Activated CD4-positive, alpha-beta T cell treated with anti-CD3 and anti-CD28 coated beads, Interleukin-2, amount 10 ng/mL, durations not matched to agents 7 days and 5 days (primary cell): ENCODE data around the gene HAUS6. TPM values are rescaled to one million over a fixed set of nuclear protein-coding genes. Genes with fewer than 3 reads are reported as not detected.

Source experiments
- CTCF ChIA-PET: fragments of 350-600 bp; sonication (Branson Sonifier 250); formaldehyde crosslinking; loops from one replicate; lab custom pipeline; 2021; ENCODE audit warnings: antibody characterized with exemption; lab: Charles Lee
- POLR2A ChIA-PET: fragments of 350-600 bp; sonication (Branson Sonifier 250); formaldehyde crosslinking; loops from one replicate; lab custom pipeline; 2021; ENCODE audit warnings: antibody characterized with exemption; lab: Charles Lee
- DNase-seq: peaks from one replicate; pipeline ENCODE4 v3.0.0-alpha.2; 2020
- H3K27ac Mint-ChIP-seq: one replicate; pipeline ENCODE4 v1.8.0; 2021; ENCODE audit warnings: mild to moderate bottlenecking, moderate library complexity, mixed read lengths
- H3K27me3 Mint-ChIP-seq: one replicate; pipeline ENCODE4 v1.8.0; 2021; ENCODE audit warnings: mixed read lengths
- H3K36me3 Mint-ChIP-seq: one replicate; pipeline ENCODE4 v1.8.0; 2021; ENCODE audit warnings: low read depth, mixed read lengths
- H3K4me1 Mint-ChIP-seq: one replicate; pipeline ENCODE4 v1.8.0; 2021; ENCODE audit warnings: mixed read lengths
- H3K4me3 Mint-ChIP-seq: one replicate; pipeline ENCODE4 v1.8.0; 2021; ENCODE audit warnings: mild to moderate bottlenecking, moderate library complexity, mixed read lengths
- H3K9me3 Mint-ChIP-seq: one replicate; pipeline ENCODE4 v1.8.0; 2021; ENCODE audit warnings: mixed read lengths
- total RNA-seq, 2 experiments: library from RNA; stranded (reverse); gene quantifications; one replicate each; pipeline ENCODE4 v1.2.3, GENCODE V29; 2021

The HAUS6 gene
- total RNA-seq, 2 experiments from 2014 or later = 25.0 to 26.2 TPM

DNA sequence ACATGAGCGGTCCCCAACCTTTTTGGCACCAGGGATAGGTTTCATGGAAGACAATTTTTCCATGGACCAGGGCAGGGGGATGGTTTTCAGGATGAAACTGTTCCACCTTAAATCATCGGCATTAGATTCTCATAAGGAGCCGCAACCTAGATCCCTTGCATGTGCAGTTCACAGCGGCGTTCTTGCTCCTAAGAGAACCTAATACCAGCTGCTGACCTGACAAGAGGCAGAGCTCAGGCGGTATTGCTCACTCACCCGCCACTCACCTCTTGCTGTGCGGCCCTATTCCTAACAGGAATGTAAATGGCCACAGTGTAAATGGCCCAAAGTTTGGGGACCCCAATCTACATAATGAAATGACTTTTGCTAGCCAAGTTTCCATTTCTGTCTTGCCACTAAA, 27.7 kb upstream of the HAUS6 start:
- no peak overlapping the region for H3K4me3 Mint-ChIP-seq
- no peak for DNase-seq
- CTCF ChIA-PET = interaction anchor here (1.2 to 2.1 kb wide), 5 partner anchors 11 to 102 kb away, joined by 3 to 5 read pairs (median 4); no protein-coding TSS in a partner anchor
- H3K9me3 Mint-ChIP-seq = no peaks in the 10 kb centered on the region
- H3K27me3 Mint-ChIP-seq = no peaks in the 10 kb centered on the region
- H3K36me3 Mint-ChIP-seq = peaks cover 11% of the 10 kb centered on the region
- POLR2A ChIA-PET = no interaction called here
- H3K4me1 Mint-ChIP-seq = peaks cover 48% of the 10 kb centered on the region
- no peak overlapping the region for H3K27ac Mint-ChIP-seq

DNA sequence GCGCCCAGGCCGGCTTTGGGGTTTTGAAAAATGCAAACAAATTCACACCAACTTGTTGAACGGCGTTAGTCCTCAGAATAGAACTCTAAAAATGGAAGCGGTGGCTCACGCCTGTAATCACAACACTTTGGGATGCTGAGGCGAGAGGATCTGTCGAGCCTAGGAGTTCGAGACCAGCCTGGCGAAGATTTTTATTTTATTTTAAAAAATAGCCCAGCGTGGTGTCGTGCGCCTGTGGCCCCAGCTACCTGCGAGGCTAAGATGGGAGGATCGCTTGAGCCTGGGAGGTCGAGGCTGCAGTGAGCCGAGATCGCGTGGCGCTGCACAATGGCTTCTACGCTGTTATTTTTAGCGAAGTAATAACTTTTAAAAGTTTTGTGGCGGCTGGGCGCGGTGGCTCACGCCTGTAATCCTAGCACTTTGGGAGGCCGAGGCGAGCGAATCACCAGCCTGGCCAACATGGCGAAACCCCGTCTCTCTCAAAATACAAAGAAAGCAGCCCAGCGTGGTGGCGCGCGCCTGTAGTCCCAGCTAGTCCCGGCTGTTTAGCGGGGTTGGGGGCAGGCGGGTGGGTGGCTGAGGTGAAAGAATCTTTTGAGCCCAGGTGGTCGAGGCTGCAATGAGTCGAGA, 25.3 kb upstream of the HAUS6 start:
- Mint-ChIP-seq H3K36me3 (peaks cover 31% of the 10 kb centered on the region), H3K4me3 (peak overlapping the region; percentile 93), H3K4me1 (peaks cover 63% of the 10 kb centered on the region), H3K9me3 (no peaks in the 10 kb centered on the region), H3K27ac (peak overlapping the region; percentile 99), H3K27me3 (no peaks in the 10 kb centered on the region)
- peak; percentile 29 for DNase-seq
- ChIA-PET POLR2A (no interaction called here), CTCF (interaction anchor here (0.6 to 1.3 kb wide), 2 partner anchors 14 to 203 kb away, joined by 3 to 4 read pairs; no protein-coding TSS in a partner anchor)

GRCh38 chr9:19124430-19124793, 21.7 kb upstream of the HAUS6 start:
- H3K9me3 Mint-ChIP-seq = no peaks in the 10 kb centered on the region
- ChIA-PET POLR2A (interaction anchor here (0.6 kb wide), 1 partner anchor 51 kb away, joined by 3 read pairs; no protein-coding TSS in a partner anchor), CTCF (interaction anchor here (1.0 to 2.8 kb wide), 6 partner anchors 9 to 333 kb away, joined by 3 to 9 read pairs (median 4); no protein-coding TSS in a partner anchor)
- peaks cover 57% of the 10 kb centered on the region for H3K4me1 Mint-ChIP-seq
- H3K36me3 Mint-ChIP-seq = peaks cover 58% of the 10 kb centered on the region
- no peak for DNase-seq
- H3K27ac Mint-ChIP-seq = peak overlapping the region; percentile 78
- H3K27me3 Mint-ChIP-seq = no peaks in the 10 kb centered on the region
- peak overlapping the region; percentile 93 for H3K4me3 Mint-ChIP-seq

DNA sequence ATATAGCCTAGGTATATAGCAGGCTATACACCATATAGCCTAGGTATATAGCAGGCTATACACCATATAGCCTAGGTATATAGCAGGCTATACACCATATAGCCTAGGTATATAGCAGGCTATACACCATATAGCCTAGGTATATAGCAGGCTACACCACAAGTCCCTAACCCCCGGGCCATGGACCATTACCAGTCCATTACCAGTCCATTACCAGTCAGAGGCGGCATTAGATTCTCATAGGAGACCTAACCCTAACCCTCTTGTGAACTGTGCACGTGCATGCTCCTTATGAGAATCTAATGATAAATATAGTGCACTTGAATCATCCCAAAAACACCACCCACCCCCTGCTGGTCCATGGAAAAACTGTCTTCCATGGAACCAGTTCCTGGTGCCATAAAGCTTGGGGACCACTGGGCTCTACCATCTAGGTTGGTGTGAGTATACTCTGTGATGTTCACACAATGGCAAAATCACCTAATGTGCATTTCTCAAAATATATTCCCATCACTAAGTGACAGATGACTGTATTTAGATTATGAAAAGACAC, 19.9 kb upstream of the HAUS6 start:
- Mint-ChIP-seq H3K27me3 (no peaks in the 10 kb centered on the region), H3K27ac (no peak overlapping the region), H3K9me3 (no peaks in the 10 kb centered on the region), H3K36me3 (peaks cover 75% of the 10 kb centered on the region), H3K4me1 (peaks cover 46% of the 10 kb centered on the region), H3K4me3 (no peak overlapping the region)
- CTCF ChIA-PET = interaction anchor here (1.9 kb wide), 1 partner anchor 9 kb away, joined by 8 read pairs; no protein-coding TSS in a partner anchor
- POLR2A ChIA-PET = interaction anchor here (0.6 kb wide), 1 partner anchor 66 kb away, joined by 6 read pairs; no protein-coding TSS in a partner anchor
- no peak for DNase-seq

DNA sequence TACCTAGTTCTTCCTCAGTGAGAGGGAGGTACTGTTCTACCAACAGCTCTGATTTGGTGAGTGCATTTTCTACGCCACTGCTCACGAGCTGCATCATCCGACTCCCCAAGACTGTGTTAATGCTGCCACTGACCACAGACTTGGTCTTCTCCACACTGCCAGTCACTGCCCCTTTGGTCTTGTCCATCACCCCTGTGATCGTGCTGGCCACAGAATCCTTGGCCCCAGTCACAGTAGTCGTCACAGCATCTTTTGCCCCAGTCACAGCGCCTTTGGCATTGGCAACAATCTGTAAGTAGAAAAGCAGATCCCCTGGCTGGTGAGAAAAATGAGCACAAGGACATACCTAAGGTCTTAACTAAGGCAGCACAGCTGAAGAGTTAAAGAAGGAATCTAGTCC, 18.2 kb upstream of the HAUS6 start:
- ChIA-PET CTCF (interaction anchor here (0.9 to 1.8 kb wide), 3 partner anchors 10 to 17 kb away, joined by 3 to 5 read pairs (median 5); no protein-coding TSS in a partner anchor), POLR2A (no interaction called here)
- no peaks in the 10 kb centered on the region for H3K9me3 Mint-ChIP-seq
- H3K4me3 Mint-ChIP-seq = no peak overlapping the region
- H3K36me3 Mint-ChIP-seq = peaks cover 84% of the 10 kb centered on the region
- H3K27me3 Mint-ChIP-seq = no peaks in the 10 kb centered on the region
- H3K27ac Mint-ChIP-seq = no peak overlapping the region
- no peak for DNase-seq
- peaks cover 38% of the 10 kb centered on the region for H3K4me1 Mint-ChIP-seq

- Mint-ChIP-seq H3K27ac (no peak overlapping the region), H3K9me3 (no peaks in the 10 kb centered on the region), H3K27me3 (no peaks in the 10 kb centered on the region), H3K4me1 (peaks cover 28% of the 10 kb centered on the region), H3K36me3 (peaks cover 84% of the 10 kb centered on the region), H3K4me3 (no peak overlapping the region)
- ChIA-PET CTCF (interaction anchor here (0.7 to 2.0 kb wide), 3 partner anchors 14 to 37 kb away, joined by 3 to 5 read pairs (median 5); no protein-coding TSS in a partner anchor), POLR2A (no interaction called here)
- no peak for DNase-seq
These were observed 17.2 kb upstream of the HAUS6 start for GRCh38 chr9:19119801-19120440.

DNA sequence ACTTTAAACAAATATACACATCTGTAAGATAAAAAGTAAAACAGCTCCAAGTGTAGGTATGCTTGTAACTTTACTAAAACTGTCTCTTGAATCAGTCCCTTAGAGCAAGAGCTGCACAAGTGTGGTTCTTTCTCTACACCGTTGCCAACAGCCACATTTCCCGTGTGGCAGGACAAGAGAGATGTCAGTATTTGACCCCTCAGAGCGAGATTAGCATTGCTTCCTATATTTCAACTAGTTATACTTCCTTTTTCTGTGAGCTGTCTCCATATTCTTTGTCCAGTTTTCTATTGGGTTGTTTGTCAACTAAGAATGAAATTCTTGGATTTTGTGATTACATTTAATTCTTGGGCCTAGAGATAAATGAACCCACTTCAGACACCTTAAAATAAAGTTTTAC, 16.5 kb upstream of the HAUS6 start:
- POLR2A ChIA-PET = no interaction called here
- H3K4me1 Mint-ChIP-seq = peaks cover 21% of the 10 kb centered on the region
- no peak overlapping the region for H3K4me3 Mint-ChIP-seq
- H3K27me3 Mint-ChIP-seq = no peaks in the 10 kb centered on the region
- CTCF ChIA-PET = interaction anchor here (1.8 to 2.0 kb wide), 2 partner anchors 15 kb away, joined by 5 read pairs; no protein-coding TSS in a partner anchor
- no peak overlapping the region for H3K27ac Mint-ChIP-seq
- no peaks in the 10 kb centered on the region for H3K9me3 Mint-ChIP-seq
- peaks cover 83% of the 10 kb centered on the region for H3K36me3 Mint-ChIP-seq
- DNase-seq = no peak

DNA sequence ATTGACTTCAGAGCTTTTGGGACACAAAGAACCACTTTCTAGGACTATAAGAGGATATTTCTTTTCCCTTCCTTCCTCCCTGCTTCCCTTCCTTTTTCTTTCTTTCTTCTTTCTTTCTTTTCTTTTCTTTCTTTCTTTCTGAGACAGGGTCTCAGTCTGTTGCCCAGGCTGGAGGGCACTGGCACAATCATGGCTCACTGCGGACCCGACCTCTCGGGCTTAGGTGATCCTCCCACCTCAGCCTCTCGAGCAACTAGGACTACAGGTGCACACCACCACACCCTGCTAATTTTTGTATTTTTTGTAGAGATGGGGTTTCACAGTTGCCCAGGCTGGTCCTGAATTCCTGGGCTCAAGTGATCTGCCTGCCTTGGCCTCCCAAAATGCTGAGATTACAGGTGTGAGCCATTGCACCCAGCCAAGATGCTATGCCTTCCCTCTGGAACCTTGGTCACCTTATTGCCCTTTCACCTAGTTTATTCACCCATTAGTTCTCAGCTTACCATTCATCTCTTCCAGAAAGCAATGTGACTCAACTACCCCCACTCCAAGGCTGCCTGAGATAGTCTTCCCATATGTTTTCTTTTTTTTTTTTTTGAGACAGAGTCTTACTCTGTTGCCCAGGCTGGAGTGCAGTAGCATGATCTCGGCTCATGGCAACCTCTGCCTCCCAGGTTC, 14.5 kb upstream of the HAUS6 start:
- Mint-ChIP-seq H3K9me3 (no peaks in the 10 kb centered on the region), H3K27ac (peak overlapping the region; percentile 6), H3K36me3 (peaks cover 66% of the 10 kb centered on the region), H3K4me1 (peaks cover 7% of the 10 kb centered on the region), H3K4me3 (no peak overlapping the region), H3K27me3 (no peaks in the 10 kb centered on the region)
- no peak for DNase-seq
- ChIA-PET POLR2A (no interaction called here), CTCF (interaction anchor here (0.8 to 1.3 kb wide), 2 partner anchors 38 to 57 kb away, joined by 4 read pairs; no protein-coding TSS in a partner anchor)

DNA sequence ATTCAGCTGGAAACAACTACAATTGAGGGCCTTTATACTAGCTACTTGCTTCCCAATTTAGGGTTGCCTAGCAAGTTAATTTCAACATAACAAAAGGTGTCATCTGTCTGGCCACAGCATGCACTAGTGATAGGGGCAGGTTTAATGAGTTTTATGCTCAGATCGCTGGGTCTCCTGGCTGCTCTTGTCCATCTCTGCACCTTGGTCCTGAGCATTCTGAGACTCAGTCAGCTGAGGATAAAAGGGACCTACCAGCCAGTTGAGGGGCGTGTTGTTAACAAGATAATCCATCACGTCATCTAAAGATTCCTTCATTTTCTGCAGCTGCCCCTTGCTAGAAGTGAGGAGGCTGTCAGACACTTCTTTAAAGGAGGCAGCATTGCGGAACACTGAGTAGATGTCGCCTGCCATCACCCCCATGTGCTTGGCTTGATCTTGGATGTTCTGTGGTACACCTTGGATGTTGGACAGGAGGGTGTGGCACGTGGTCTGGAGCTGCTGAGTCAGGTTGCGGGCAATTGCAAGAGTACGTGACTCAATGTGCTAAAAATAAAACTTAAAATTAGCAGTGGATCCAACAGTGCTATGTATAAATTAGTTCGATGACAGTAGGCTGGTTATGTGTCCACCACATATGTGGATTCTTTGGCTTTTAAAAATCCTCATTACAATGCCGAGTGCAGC, 13.5 kb upstream of the HAUS6 start:
- Mint-ChIP-seq H3K27ac (no peak overlapping the region), H3K27me3 (no peaks in the 10 kb centered on the region), H3K4me1 (peaks cover 7% of the 10 kb centered on the region), H3K4me3 (no peak overlapping the region), H3K36me3 (peaks cover 64% of the 10 kb centered on the region), H3K9me3 (no peaks in the 10 kb centered on the region)
- ChIA-PET POLR2A (no interaction called here), CTCF (interaction anchor here (0.8 to 1.3 kb wide), 2 partner anchors 39 to 58 kb away, joined by 4 read pairs; no protein-coding TSS in a partner anchor)
- no peak for DNase-seq

DNA sequence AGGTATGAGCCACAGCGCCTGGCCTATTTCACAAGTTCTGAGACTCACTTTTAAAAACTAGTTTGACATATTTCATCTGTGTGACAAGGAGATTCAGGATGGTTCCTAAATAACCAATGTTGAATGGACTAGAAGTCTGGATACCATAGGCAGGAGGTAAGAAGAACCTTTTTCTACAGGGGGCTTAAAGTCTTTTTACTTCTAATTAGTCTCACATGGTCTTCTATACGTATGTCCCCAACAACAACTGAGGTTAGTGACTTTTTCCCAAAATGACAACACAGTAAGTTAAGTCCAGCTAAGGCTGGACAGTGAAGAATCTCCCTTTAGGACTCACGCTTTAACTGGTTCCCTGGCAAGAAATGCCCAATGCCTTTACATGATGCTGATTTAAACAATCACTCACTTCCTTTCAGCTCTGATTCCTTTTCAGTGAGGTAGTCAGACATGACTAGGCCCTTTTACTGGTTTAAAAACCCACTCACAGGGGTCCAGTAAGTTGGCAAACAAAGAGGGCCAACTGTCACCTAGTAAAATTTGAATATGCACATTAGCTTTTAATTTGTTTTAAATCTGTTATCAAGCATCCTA, 12.1 kb upstream of the HAUS6 start:
- DNase-seq = no peak
- no peak overlapping the region for H3K4me3 Mint-ChIP-seq
- ChIA-PET POLR2A (no interaction called here), CTCF (interaction anchor here (0.5 to 3.5 kb wide), 6 partner anchors 9 to 165 kb away, joined by 3 to 11 read pairs (median 4); no protein-coding TSS in a partner anchor)
- peaks cover 50% of the 10 kb centered on the region for H3K36me3 Mint-ChIP-seq
- H3K4me1 Mint-ChIP-seq = peaks cover 7% of the 10 kb centered on the region
- no peaks in the 10 kb centered on the region for H3K27me3 Mint-ChIP-seq
- no peaks in the 10 kb centered on the region for H3K9me3 Mint-ChIP-seq
- no peak overlapping the region for H3K27ac Mint-ChIP-seq

DNA sequence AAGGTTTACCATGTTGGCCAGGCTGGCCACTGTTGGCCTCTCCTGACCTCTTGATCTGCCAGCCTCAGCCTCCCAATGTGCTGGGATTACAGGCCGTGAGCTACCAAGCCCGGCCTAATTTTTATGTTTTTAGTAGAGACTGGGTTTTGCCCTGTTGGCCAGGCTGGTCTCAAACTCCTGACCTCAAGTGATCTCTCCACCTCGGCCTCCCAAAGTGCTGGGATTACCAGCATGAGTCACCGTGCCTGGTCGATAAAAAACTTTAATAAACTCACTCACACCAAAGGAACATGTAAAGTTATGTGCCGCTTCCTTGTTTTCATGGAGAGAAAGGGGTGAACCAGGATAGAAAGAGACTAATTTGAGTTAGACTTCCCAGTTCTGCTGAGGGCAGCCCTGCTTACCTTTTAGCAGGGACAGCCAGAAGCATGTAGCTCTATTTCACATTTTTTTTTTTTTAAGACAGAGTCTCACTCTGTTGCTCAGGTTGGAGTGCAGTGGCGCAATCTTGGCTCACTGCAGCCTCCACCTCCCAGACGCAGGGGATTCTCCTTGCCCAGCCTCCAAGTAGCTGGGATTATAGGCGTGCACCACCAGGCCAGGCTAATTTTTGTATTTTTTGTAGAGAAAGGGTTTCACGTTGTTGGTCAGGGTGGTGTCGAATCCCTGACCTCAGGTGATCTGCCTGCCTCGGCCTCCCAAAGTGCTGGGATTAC, 11.4 kb upstream of the HAUS6 start:
- ChIA-PET POLR2A (no interaction called here), CTCF (interaction anchor here (0.5 to 3.5 kb wide), 7 partner anchors 9 to 166 kb away, joined by 3 to 11 read pairs (median 3); no protein-coding TSS in a partner anchor)
- H3K4me3 Mint-ChIP-seq = no peak overlapping the region
- no peaks in the 10 kb centered on the region for H3K27me3 Mint-ChIP-seq
- H3K9me3 Mint-ChIP-seq = no peaks in the 10 kb centered on the region
- H3K27ac Mint-ChIP-seq = no peak overlapping the region
- peaks cover 3% of the 10 kb centered on the region for H3K4me1 Mint-ChIP-seq
- H3K36me3 Mint-ChIP-seq = peaks cover 43% of the 10 kb centered on the region
- DNase-seq = no peak
